HG03066 (cell line): ENCODE data around the gene PAK2.
"Not testable (repeated sequence)": the region's sequence is repeated elsewhere in the genome, so short reads cannot be mapped to it uniquely, and the experiment has no call there.

Source experiments
- ATAC-seq: cut with Tn5 transposase; IDR thresholded peaks from one replicate; pipeline ENCODE4 v1.9.1; 2021; ENCODE audit warnings: low read depth; ENCODE audit not compliant: unreplicated experiment

Gene PAK2

GRCh38 chr3:196777836-196778235, 38.2 kb downstream of the PAK2 start:
- ATAC-seq, result no peak

- no peak for ATAC-seq
Measured at GRCh38 chr3:196778755-196779154, 39.1 kb downstream of the PAK2 start.

- ATAC-seq, result no peak
Measured at GRCh38 chr3:196782511-196782910, 42.9 kb downstream of the PAK2 start.

GRCh38 chr3:196788528-196788927, 48.9 kb downstream of the PAK2 start:
- ATAC-seq, result no peak

GRCh38 chr3:196789885-196790359, 50.3 kb downstream of the PAK2 start:
- ATAC-seq, result no peak

- no peak for ATAC-seq
Measured at GRCh38 chr3:196790636-196791035, 51.0 kb downstream of the PAK2 start.

GRCh38 chr3:196792771-196793170, 53.1 kb downstream of the PAK2 start:
- ATAC-seq, result no peak

- ATAC-seq, result no peak
Measured at GRCh38 chr3:196793246-196793645, 53.6 kb downstream of the PAK2 start.

- no peak for ATAC-seq
Measured at GRCh38 chr3:196794467-196794866, 54.8 kb downstream of the PAK2 start.

- no peak for ATAC-seq
Measured at GRCh38 chr3:196796317-196796716, 56.7 kb downstream of the PAK2 start.

- no peak for ATAC-seq
Measured at GRCh38 chr3:196800742-196801434, 61.2 kb downstream of the PAK2 start.

- ATAC-seq, result no peak
Measured at GRCh38 chr3:196803891-196804468, 64.3 kb downstream of the PAK2 start.

GRCh38 chr3:196804773-196805172, 65.1 kb downstream of the PAK2 start:
- ATAC-seq, result no peak

- no peak for ATAC-seq
Measured at GRCh38 chr3:196810963-196811581, 71.4 kb downstream of the PAK2 start.

- no peak for ATAC-seq
Measured at GRCh38 chr3:196812853-196813252, 73.2 kb downstream of the PAK2 start.

GRCh38 chr3:196813903-196814302, 74.2 kb downstream of the PAK2 start:
- no peak for ATAC-seq

- ATAC-seq, result no peak
Measured at GRCh38 chr3:196821806-196822355, 82.2 kb downstream of the PAK2 start.

- ATAC-seq, result not testable (repeated sequence)
Measured at GRCh38 chr3:196829651-196830050, 90.0 kb downstream of the PAK2 start.

- ATAC-seq, result no peak
Measured at GRCh38 chr3:196835086-196835485, 95.4 kb downstream of the PAK2 start.

GRCh38 chr3:196836626-196837025, 97.0 kb downstream of the PAK2 start:
- not testable (repeated sequence) for ATAC-seq

- no peak for ATAC-seq
Measured at GRCh38 chr3:196837819-196838420, 98.3 kb downstream of the PAK2 start.
